Activated naive CD8-positive, alpha-beta T cell treated with anti-CD3 and anti-CD28 coated beads for 36 hours (primary cell): ENCODE data around the gene SCAMP1. TPM values are rescaled to one million over a fixed set of nuclear protein-coding genes. Genes with fewer than 3 reads are reported as not detected.
A peak's percentile ranks its signal among the peaks of the same experiment; 100 is the strongest.

Source experiments
- DNase-seq: peaks from one replicate; pipeline ENCODE4 v3.0.0; 2021
- H3K27ac Mint-ChIP-seq: one replicate; pipeline ENCODE4 v1.8.0; 2022; ENCODE audit warnings: mild to moderate bottlenecking, moderate library complexity, mixed read lengths
- H3K27me3 Mint-ChIP-seq: one replicate; pipeline ENCODE4 v1.8.0; 2022; ENCODE audit warnings: mild to moderate bottlenecking, mixed read lengths
- H3K36me3 Mint-ChIP-seq: one replicate; pipeline ENCODE4 v1.8.0; 2021; ENCODE audit warnings: mild to moderate bottlenecking, mixed read lengths
- H3K4me1 Mint-ChIP-seq: one replicate; pipeline ENCODE4 v1.8.0; 2021; ENCODE audit warnings: mixed read lengths
- H3K4me3 Mint-ChIP-seq: one replicate; pipeline ENCODE4 v1.8.0; 2022; ENCODE audit warnings: mild to moderate bottlenecking, moderate library complexity, mixed read lengths
- H3K9me3 Mint-ChIP-seq: one replicate; pipeline ENCODE4 v1.8.0; 2022; ENCODE audit warnings: mixed read lengths
- total RNA-seq, 2 experiments: library from RNA; stranded (reverse); gene quantifications; one replicate each; pipeline ENCODE4 v1.2.3, GENCODE V29; 2021

The SCAMP1 gene
- total RNA-seq, 2 experiments from 2014 or later: 15.6 to 19.9 TPM

DNA sequence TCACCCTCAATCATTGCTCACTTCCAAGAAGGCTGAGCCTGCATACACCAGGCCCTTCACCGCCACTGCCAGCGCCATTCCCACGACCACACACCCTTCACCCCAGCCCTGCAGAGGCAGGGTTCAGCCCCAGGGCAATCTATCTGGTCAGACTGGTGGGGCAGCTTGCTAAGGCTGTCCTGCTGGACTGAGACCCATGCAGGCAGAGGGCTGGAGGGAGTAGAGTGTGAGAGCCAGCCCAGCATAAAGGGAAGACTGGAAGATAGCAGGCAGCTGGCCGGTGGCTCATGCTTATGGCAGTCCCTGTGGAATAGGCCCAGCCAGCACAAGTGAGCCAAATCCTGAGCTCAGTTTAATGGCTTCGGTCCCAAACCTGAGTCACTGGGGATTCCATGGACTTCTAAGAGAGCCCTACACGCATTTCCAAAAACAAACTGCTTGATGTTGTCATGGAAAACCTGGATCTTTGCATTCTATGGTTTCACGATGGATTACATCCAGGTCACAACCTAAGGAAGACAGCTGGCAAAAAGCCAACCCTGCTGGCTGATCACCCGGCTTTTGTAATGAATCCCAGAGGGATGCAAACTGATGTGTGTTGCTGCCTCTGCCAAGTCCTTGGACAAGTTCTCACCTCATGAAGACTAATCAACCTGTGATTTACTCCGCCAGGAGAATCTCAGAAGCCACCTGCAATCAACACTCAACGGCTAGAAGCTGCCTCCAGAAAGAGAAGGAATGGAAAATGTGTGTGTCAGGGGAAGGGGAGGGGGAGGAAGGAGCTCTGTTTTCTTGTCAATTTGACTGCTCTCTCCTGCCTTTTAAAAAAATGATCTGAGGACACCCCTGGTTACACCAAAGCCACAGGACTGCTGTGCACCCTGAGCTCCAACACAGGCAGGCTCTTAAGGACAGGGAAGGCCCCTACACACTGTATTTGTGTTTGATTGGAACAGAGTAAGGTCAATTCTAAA, 144.6 kb downstream of the SCAMP1 start:
- DNase-seq: no peak
- H3K9me3 Mint-ChIP-seq: no peaks in the 10 kb centered on the region
- peaks cover 8% of the 10 kb centered on the region for H3K4me1 Mint-ChIP-seq
- H3K4me3 Mint-ChIP-seq: no peak overlapping the region
- H3K36me3 Mint-ChIP-seq: no peaks in the 10 kb centered on the region
- no peak overlapping the region for H3K27ac Mint-ChIP-seq
- H3K27me3 Mint-ChIP-seq: peaks cover 53% of the 10 kb centered on the region

DNA sequence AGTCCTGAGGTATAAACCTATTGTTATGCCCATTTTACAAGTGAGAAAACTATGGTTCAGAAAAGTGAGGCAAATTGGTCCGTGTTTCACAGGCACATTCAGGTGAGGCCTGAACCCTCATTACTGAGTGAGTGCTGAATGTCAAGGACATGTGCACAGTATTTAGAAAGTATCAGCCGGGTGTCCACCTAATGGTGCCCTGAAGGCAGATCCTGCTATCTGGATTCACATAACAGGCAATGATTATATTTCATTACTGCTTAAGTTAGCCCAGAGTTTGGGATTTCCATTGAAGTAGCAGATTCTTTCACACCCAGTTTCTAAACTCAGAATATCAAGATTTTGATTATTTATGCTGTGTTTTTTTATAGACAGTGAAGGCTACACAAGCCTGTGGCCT, 145.4 kb downstream of the SCAMP1 start:
- Mint-ChIP-seq H3K27me3 (peaks cover 56% of the 10 kb centered on the region), H3K4me1 (peaks cover 10% of the 10 kb centered on the region), H3K27ac (no peak overlapping the region), H3K4me3 (no peak overlapping the region), H3K9me3 (no peaks in the 10 kb centered on the region), H3K36me3 (no peaks in the 10 kb centered on the region)
- DNase-seq: no peak

GRCh38 chr5:78506261-78507024, 146.0 kb downstream of the SCAMP1 start:
- peaks cover 56% of the 10 kb centered on the region for H3K27me3 Mint-ChIP-seq
- H3K9me3 Mint-ChIP-seq: no peaks in the 10 kb centered on the region
- no peak overlapping the region for H3K27ac Mint-ChIP-seq
- peaks cover 10% of the 10 kb centered on the region for H3K4me1 Mint-ChIP-seq
- no peak for DNase-seq
- H3K4me3 Mint-ChIP-seq: no peak overlapping the region
- no peaks in the 10 kb centered on the region for H3K36me3 Mint-ChIP-seq

DNA sequence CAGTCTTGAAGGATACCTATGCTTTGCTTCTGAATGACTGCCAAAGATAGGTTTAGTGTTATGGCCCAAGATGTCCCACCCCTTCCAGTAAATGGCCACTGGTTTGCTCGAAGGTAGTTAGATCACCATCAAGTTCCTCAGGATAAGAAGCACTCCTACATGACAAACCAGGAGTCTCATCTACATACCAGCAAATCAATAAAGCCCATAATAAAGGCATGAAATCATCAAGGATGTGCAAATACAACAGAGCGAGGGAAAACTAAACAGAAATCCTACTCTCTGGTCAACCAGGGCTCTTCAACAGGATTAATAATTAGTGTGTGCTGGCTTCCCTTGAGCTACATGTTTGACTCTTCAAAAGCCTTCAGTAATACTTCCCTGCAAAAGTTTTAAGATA, 147.1 kb downstream of the SCAMP1 start:
- H3K4me3 Mint-ChIP-seq: no peak overlapping the region
- H3K27me3 Mint-ChIP-seq: peaks cover 52% of the 10 kb centered on the region

GRCh38 chr5:78508186-78508765, 147.9 kb downstream of the SCAMP1 start:
- peaks cover 10% of the 10 kb centered on the region for H3K4me1 Mint-ChIP-seq
- H3K4me3 Mint-ChIP-seq: no peak overlapping the region
- no peaks in the 10 kb centered on the region for H3K36me3 Mint-ChIP-seq
- H3K27ac Mint-ChIP-seq: no peak overlapping the region
- peaks cover 51% of the 10 kb centered on the region for H3K27me3 Mint-ChIP-seq
- H3K9me3 Mint-ChIP-seq: no peaks in the 10 kb centered on the region
- no peak for DNase-seq

More for the DNA sequence above, 147.1 kb downstream of the SCAMP1 start:
- Mint-ChIP-seq H3K36me3 (no peaks in the 10 kb centered on the region), H3K4me1 (peaks cover 10% of the 10 kb centered on the region), H3K27ac (no peak overlapping the region), H3K9me3 (no peaks in the 10 kb centered on the region)
- DNase-seq: no peak

DNA sequence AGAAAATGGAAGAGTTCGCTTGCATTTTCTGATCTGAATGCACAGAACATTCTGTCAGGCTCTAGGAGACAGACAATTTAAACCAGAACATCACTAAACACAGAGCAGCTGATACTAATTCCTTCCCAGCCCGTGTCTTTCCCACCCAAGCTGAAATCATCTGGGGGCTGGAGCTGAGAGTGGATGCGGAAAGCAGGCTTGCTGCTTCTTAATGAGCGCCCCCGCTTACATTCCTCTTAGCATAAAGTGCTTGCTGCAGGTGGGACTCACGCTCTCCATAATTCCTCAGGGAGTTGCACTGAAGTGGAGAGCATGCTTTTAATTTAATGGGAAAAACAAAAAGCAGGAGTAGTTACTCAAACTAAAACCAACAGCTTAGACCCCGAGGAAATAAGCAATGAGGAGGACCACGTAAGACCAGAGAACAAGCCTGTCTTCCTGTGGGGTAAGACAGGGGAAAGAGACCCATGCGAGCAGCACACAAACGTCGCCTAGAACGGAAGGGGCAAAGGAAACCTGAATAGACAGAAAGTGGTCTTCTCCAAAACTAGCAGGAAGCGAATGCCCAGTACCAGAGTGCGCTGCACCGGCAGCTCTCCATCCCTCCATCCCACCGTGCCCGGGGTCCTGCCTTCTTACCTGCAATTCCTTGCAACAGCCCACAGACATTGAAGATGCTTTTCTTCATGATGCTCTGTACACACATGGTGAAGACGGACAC, 148.9 kb downstream of the SCAMP1 start:
- DNase-seq: no peak
- H3K9me3 Mint-ChIP-seq: no peaks in the 10 kb centered on the region
- peaks cover 55% of the 10 kb centered on the region for H3K27me3 Mint-ChIP-seq
- peaks cover 10% of the 10 kb centered on the region for H3K4me1 Mint-ChIP-seq
- H3K27ac Mint-ChIP-seq: no peak overlapping the region
- H3K36me3 Mint-ChIP-seq: no peaks in the 10 kb centered on the region
- H3K4me3 Mint-ChIP-seq: peak overlapping the region; percentile 76

DNA sequence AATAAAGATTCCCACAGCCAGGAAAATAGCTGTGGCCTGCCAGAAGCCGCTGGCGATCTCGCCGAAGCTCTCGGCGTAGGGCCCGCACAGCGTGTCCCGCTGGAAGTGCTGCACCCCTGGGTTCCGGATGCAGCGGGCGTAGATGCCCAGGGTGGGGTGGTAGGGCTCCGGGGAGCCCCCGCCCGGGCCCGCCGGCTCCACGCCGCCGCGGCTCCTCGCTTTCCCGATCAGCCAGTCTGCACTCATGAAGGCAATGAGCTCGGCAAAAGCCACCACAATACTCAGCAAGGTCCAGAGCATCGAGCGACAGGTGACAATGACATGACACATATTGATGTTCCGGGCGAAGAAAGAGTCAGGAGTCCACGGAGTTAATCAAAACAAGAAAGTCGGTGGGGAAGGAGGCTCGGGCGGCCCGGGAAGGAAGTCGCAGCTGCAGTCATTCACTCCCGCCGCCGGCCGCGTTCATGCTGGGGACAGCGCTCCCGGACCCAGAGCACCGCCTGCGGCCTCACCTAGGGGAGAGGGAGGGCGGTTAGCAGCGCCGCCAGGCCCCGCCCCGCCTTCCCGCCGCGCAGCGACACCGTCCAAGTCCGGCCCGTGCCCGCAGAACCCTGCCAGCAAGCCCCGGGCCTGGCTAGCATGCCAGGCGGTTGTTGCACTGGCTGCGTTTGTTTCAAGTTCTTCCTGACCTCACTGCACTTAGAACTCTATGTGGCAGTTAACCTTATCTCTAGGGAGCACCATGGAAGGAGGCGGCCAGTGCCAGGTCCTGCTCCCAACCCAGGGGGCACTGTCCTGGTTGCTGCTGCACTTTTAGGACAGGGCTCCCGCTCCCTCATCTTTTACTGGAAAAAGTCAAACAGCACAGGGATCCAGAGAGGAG, 149.7 kb downstream of the SCAMP1 start:
- H3K4me1 Mint-ChIP-seq: peaks cover 10% of the 10 kb centered on the region
- H3K9me3 Mint-ChIP-seq: no peaks in the 10 kb centered on the region
- peak overlapping the region; percentile 76 for H3K4me3 Mint-ChIP-seq
- peaks cover 62% of the 10 kb centered on the region for H3K27me3 Mint-ChIP-seq
- H3K36me3 Mint-ChIP-seq: no peaks in the 10 kb centered on the region
- DNase-seq: peak; percentile 35
- no peak overlapping the region for H3K27ac Mint-ChIP-seq

DNA sequence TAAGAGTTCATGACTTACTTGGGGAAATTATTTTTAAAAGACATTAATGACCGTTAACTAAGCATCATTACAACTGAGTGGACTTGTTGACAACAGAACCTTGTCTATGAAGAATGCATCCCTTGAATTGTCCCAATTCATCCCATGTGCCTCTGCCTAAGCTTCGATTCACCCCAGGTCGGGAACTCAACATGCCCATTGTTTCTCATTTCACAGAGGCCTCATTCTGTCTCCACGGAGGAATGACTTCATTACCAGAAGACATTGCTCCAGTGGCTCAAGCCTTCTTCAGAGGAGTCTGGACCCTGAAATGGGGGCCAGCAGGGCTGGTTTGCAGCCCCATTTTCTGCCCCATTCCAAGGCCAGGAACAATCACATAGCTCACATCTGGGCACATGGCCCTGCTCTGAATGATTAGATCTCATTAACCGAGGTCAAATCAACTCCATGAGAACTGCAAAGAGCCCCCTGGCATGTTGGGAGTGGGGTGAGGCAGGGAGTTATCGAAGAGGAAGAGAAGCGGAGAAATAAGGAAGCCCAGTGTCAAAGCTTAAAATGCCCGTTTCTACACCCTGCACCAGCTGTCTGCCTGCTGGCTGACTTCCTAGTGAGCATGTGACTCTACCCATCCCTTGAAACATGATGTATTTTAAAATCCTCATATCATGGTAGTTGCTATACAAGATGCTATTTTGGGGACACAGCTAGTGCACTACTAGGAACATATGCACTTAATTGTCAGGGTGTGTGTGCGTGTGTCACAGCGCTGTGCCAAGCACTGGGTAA, 150.9 kb downstream of the SCAMP1 start:
- no peaks in the 10 kb centered on the region for H3K9me3 Mint-ChIP-seq
- DNase-seq: no peak
- H3K27me3 Mint-ChIP-seq: peaks cover 70% of the 10 kb centered on the region
- no peak overlapping the region for H3K27ac Mint-ChIP-seq
- H3K4me3 Mint-ChIP-seq: no peak overlapping the region
- no peaks in the 10 kb centered on the region for H3K36me3 Mint-ChIP-seq
- peaks cover 10% of the 10 kb centered on the region for H3K4me1 Mint-ChIP-seq

- H3K4me3 Mint-ChIP-seq: no peak overlapping the region
Measured at GRCh38 chr5:78512435-78512834, 152.0 kb downstream of the SCAMP1 start.

DNA sequence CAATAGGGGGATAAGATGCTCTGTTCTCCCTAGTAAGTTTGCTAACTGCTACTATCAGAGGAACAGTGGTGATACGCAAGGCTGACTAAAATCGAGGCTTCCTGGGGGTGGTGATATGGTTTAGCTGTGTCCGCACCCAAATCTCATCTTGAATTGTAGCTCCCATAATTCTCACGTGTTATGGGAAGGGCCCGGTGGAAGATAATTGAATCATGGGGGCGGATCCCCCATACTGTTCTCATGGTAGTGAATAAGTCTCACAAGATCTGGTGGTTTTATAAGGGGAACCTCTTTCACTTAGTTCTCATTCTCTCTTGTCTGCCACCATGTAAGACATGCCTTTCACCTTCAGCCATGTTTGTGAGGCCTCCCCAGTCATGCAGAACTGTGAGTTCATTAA, 153.0 kb downstream of the SCAMP1 start:
- peaks cover 10% of the 10 kb centered on the region for H3K4me1 Mint-ChIP-seq
- no peak for DNase-seq
- H3K27ac Mint-ChIP-seq: no peak overlapping the region
- no peak overlapping the region for H3K4me3 Mint-ChIP-seq
- H3K27me3 Mint-ChIP-seq: peaks cover 56% of the 10 kb centered on the region
- H3K9me3 Mint-ChIP-seq: no peaks in the 10 kb centered on the region
- no peaks in the 10 kb centered on the region for H3K36me3 Mint-ChIP-seq

More at GRCh38 chr5:78512435-78512834, 152.0 kb downstream of the SCAMP1 start:
- Mint-ChIP-seq H3K9me3 (no peaks in the 10 kb centered on the region), H3K36me3 (no peaks in the 10 kb centered on the region), H3K27ac (no peak overlapping the region), H3K4me1 (peaks cover 10% of the 10 kb centered on the region), H3K27me3 (peaks cover 63% of the 10 kb centered on the region)
- DNase-seq: no peak

GRCh38 chr5:78514427-78515330, 154.3 kb downstream of the SCAMP1 start:
- H3K27me3 Mint-ChIP-seq: peaks cover 44% of the 10 kb centered on the region
- no peaks in the 10 kb centered on the region for H3K36me3 Mint-ChIP-seq
- DNase-seq: no peak
- no peak overlapping the region for H3K27ac Mint-ChIP-seq
- H3K9me3 Mint-ChIP-seq: no peaks in the 10 kb centered on the region
- H3K4me1 Mint-ChIP-seq: peaks cover 2% of the 10 kb centered on the region
- H3K4me3 Mint-ChIP-seq: no peak overlapping the region

GRCh38 chr5:78515670-78516069, 155.3 kb downstream of the SCAMP1 start:
- no peaks in the 10 kb centered on the region for H3K9me3 Mint-ChIP-seq
- no peak for DNase-seq
- no peaks in the 10 kb centered on the region for H3K4me1 Mint-ChIP-seq
- H3K36me3 Mint-ChIP-seq: no peaks in the 10 kb centered on the region
- H3K27me3 Mint-ChIP-seq: peaks cover 47% of the 10 kb centered on the region
- no peak overlapping the region for H3K27ac Mint-ChIP-seq
- no peak overlapping the region for H3K4me3 Mint-ChIP-seq
